ENCODE results near the gene QRFP. TPM values are rescaled to one million over a fixed set of nuclear protein-coding genes. Genes with fewer than 3 reads are reported as not detected.

QRFP gene
- total and polyA plus RNA-seq, 2 experiments from 2014 or later: 0.45 TPM; not detected in 1

- no peak overlapping the region for H3K27ac ChIP-seq
- H3K36me3 ChIP-seq: no peaks in the 10 kb centered on the region
- DNase-seq (ENCODE audit: low read depth in 1 of 2, low spot score in 1 of 2): no peak
- TF ChIP-seq CTCF (IDR thresholded peaks at IDR 0.05; ENCODE audit: low read depth, low read length): no peak
- no peaks in the 10 kb centered on the region for H3K27me3 ChIP-seq
- H3K9me3 ChIP-seq (ENCODE audit: low read depth): no peaks in the 10 kb centered on the region
- no peaks in the 10 kb centered on the region for H3K4me1 ChIP-seq (ENCODE audit: low read depth)
- no peak overlapping the region for H3K4me3 ChIP-seq
Observed at GRCh38 chr9:130922893-130923610, 26.4 kb upstream of the QRFP start.

- TF ChIP-seq CTCF (IDR thresholded peaks at IDR 0.05; ENCODE audit: low read depth, low read length): no peak
- H3K27me3 ChIP-seq: no peaks in the 10 kb centered on the region
- DNase-seq (ENCODE audit: low read depth in 1 of 2, low spot score in 1 of 2): no peak
- H3K36me3 ChIP-seq: no peaks in the 10 kb centered on the region
- no peak overlapping the region for H3K4me3 ChIP-seq
- no peaks in the 10 kb centered on the region for H3K9me3 ChIP-seq (ENCODE audit: low read depth)
- H3K4me1 ChIP-seq (ENCODE audit: low read depth): no peaks in the 10 kb centered on the region
- H3K27ac ChIP-seq: no peak overlapping the region
Observed at GRCh38 chr9:130921989-130922892, 25.6 kb upstream of the QRFP start.

GRCh38 chr9:130921300-130921988 is 24.8 kb upstream of the QRFP start:
- no peak overlapping the region for H3K27ac ChIP-seq
- no peak overlapping the region for H3K4me3 ChIP-seq
- no peaks in the 10 kb centered on the region for H3K4me1 ChIP-seq (ENCODE audit: low read depth)
- no peak for DNase-seq (ENCODE audit: low read depth in 1 of 2, low spot score in 1 of 2)
- H3K36me3 ChIP-seq: no peaks in the 10 kb centered on the region
- H3K27me3 ChIP-seq: no peaks in the 10 kb centered on the region
- no peak for TF ChIP-seq CTCF (IDR thresholded peaks at IDR 0.05; ENCODE audit: low read depth, low read length)
- no peaks in the 10 kb centered on the region for H3K9me3 ChIP-seq (ENCODE audit: low read depth)

GRCh38 chr9:130920762-130921299 is 24.2 kb upstream of the QRFP start:
- no peak for DNase-seq (ENCODE audit: low read depth in 1 of 2, low spot score in 1 of 2)
- no peak for TF ChIP-seq CTCF (IDR thresholded peaks at IDR 0.05; ENCODE audit: low read depth, low read length)
- Histone ChIP-seq H3K4me3 (no peak overlapping the region), H3K27ac (no peak overlapping the region), H3K4me1 (ENCODE audit: low read depth) (no peaks in the 10 kb centered on the region), H3K9me3 (ENCODE audit: low read depth) (no peaks in the 10 kb centered on the region), H3K36me3 (no peaks in the 10 kb centered on the region), H3K27me3 (no peaks in the 10 kb centered on the region)

- Histone ChIP-seq H3K4me3 (no peak overlapping the region), H3K27ac (no peak overlapping the region), H3K4me1 (ENCODE audit: low read depth) (no peaks in the 10 kb centered on the region), H3K36me3 (no peaks in the 10 kb centered on the region), H3K27me3 (no peaks in the 10 kb centered on the region), H3K9me3 (ENCODE audit: low read depth) (no peaks in the 10 kb centered on the region)
- no peak for TF ChIP-seq CTCF (IDR thresholded peaks at IDR 0.05; ENCODE audit: low read depth, low read length)
- DNase-seq (ENCODE audit: low read depth in 1 of 2, low spot score in 1 of 2): no peak
Observed at GRCh38 chr9:130920233-130920632, 23.6 kb upstream of the QRFP start.
